Measurements from ENCODE around the gene KMT2A. TPM values are rescaled to one million over a fixed set of nuclear protein-coding genes. Genes with fewer than 3 reads are reported as not detected.

KMT2A gene
- total RNA-seq, 2 donors from 2014 or later: 76.9 to 78.8 TPM

- H3K9me3 ChIP-seq (ENCODE audit: control insufficient read depth, low read length): no peaks in the 10 kb centered on the region
Measured at GRCh38 chr11:118531597-118532084, 95.3 kb downstream of the KMT2A start.

GRCh38 chr11:118532091-118532490, 95.8 kb downstream of the KMT2A start:
- Histone ChIP-seq H3K27me3 (ENCODE audit: control insufficient read depth, insufficient read depth, low read length, poor library complexity, severe bottlenecking) (no peaks in the 10 kb centered on the region), H3K9ac (ENCODE audit: extremely low read depth, low read length, poor library complexity, severe bottlenecking) (peak overlapping the region; percentile 48), H3K9me3 (ENCODE audit: control insufficient read depth, low read length) (no peaks in the 10 kb centered on the region), H3K4me1 (ENCODE audit: control insufficient read depth, insufficient read depth, low read length) (peaks cover 7% of the 10 kb centered on the region), H3K27ac (ENCODE audit: low read depth, low read length) (no peak overlapping the region), H3K36me3 (ENCODE audit: control insufficient read depth, insufficient read depth, low read length) (no peaks in the 10 kb centered on the region), H3K4me3 (ENCODE audit: low read length) (peak overlapping the region; percentile 80)
- peaks cover 31% of the 10 kb centered on the region for H3K4me1 Mint-ChIP-seq
- H3K27me3 Mint-ChIP-seq (ENCODE audit: insufficient read depth): no peaks in the 10 kb centered on the region
- WGBS, 2 experiments (ENCODE audit: insufficient coverage in 1 of 2, insufficient read length in 1 of 2): 88 to 95% methylated on average over 9 to 10 of the region's 10 CpGs
- H3K36me3 Mint-ChIP-seq (ENCODE audit: low read depth): peaks cover 6% of the 10 kb centered on the region
- H3K27ac Mint-ChIP-seq: no peak overlapping the region
- no peak for DNase-seq
- TF ChIP-seq CTCF (conservative IDR thresholded peaks at IDR 0.05): no peak
- H3K9me3 Mint-ChIP-seq: no peaks in the 10 kb centered on the region
- H3K4me3 Mint-ChIP-seq: peak overlapping the region; percentile 85

More at GRCh38 chr11:118531597-118532084, 95.3 kb downstream of the KMT2A start:
- peaks cover 4% of the 10 kb centered on the region for H3K36me3 Mint-ChIP-seq (ENCODE audit: low read depth)
- Histone ChIP-seq H3K27me3 (ENCODE audit: control insufficient read depth, insufficient read depth, low read length, poor library complexity, severe bottlenecking) (no peaks in the 10 kb centered on the region), H3K9ac (ENCODE audit: extremely low read depth, low read length, poor library complexity, severe bottlenecking) (peak overlapping the region; percentile 48), H3K4me1 (ENCODE audit: control insufficient read depth, insufficient read depth, low read length) (peaks cover 7% of the 10 kb centered on the region), H3K36me3 (ENCODE audit: control insufficient read depth, insufficient read depth, low read length) (no peaks in the 10 kb centered on the region), H3K27ac (ENCODE audit: low read depth, low read length) (no peak overlapping the region), H3K4me3 (ENCODE audit: low read length) (peak overlapping the region; percentile 80)
- H3K4me3 Mint-ChIP-seq: peak overlapping the region; percentile 85
- H3K27me3 Mint-ChIP-seq (ENCODE audit: insufficient read depth): no peaks in the 10 kb centered on the region
- DNase-seq: peak; percentile 67
- TF ChIP-seq CTCF (conservative IDR thresholded peaks at IDR 0.05): no peak
- peaks cover 36% of the 10 kb centered on the region for H3K4me1 Mint-ChIP-seq
- 26 to 29% methylated on average over 12 of the region's 12 CpGs for WGBS, 2 experiments (ENCODE audit: insufficient coverage in 1 of 2, insufficient read length in 1 of 2)
- H3K27ac Mint-ChIP-seq: peak overlapping the region; percentile 64
- no peaks in the 10 kb centered on the region for H3K9me3 Mint-ChIP-seq

- Histone ChIP-seq H3K36me3 (ENCODE audit: control insufficient read depth, insufficient read depth, low read length) (no peaks in the 10 kb centered on the region), H3K9ac (ENCODE audit: extremely low read depth, low read length, poor library complexity, severe bottlenecking) (no peak overlapping the region), H3K27me3 (ENCODE audit: control insufficient read depth, insufficient read depth, low read length, poor library complexity, severe bottlenecking) (no peaks in the 10 kb centered on the region), H3K27ac (ENCODE audit: low read depth, low read length) (no peak overlapping the region), H3K4me1 (ENCODE audit: control insufficient read depth, insufficient read depth, low read length) (peaks cover 7% of the 10 kb centered on the region), H3K9me3 (ENCODE audit: control insufficient read depth, low read length) (no peaks in the 10 kb centered on the region), H3K4me3 (ENCODE audit: low read length) (no peak overlapping the region)
- Mint-ChIP-seq H3K9me3 (no peaks in the 10 kb centered on the region), H3K4me1 (peaks cover 27% of the 10 kb centered on the region), H3K4me3 (peak overlapping the region; percentile 85), H3K27ac (no peak overlapping the region), H3K27me3 (ENCODE audit: insufficient read depth) (no peaks in the 10 kb centered on the region), H3K36me3 (ENCODE audit: low read depth) (peaks cover 10% of the 10 kb centered on the region)
- DNase-seq: no peak
- WGBS, 2 experiments (ENCODE audit: insufficient coverage in 1 of 2, insufficient read length in 1 of 2): 92 to 95% methylated on average over 8 to 19 of the region's 19 CpGs
- TF ChIP-seq CTCF (conservative IDR thresholded peaks at IDR 0.05): no peak
Measured at GRCh38 chr11:118532852-118533768, 96.8 kb downstream of the KMT2A start.
